KOPT-K1 (cell line): Measurements from ENCODE around the gene IGLL5.

ENCODE experiments used
- H3K27ac ChIP-seq: fragments of 200-600 bp; sonication (generic); 2 replicates; pipeline ENCODE4 v1.5.1; 2016; ENCODE audit warnings: antibody characterized with exemption, mild to moderate bottlenecking, low read depth, low read length; ENCODE audit not compliant: poor library complexity, severe bottlenecking
- H3K36me3 ChIP-seq: fragments of 200-600 bp; sonication (generic); 2 replicates; pipeline ENCODE4 v1.5.1; 2017; ENCODE audit warnings: antibody characterized with exemption, mild to moderate bottlenecking, low read length, moderate library complexity; ENCODE audit not compliant: insufficient read depth
- H3K9me3 ChIP-seq: fragments of 200-600 bp; sonication (generic); 2 replicates; pipeline ENCODE4 v1.5.1; 2017; ENCODE audit warnings: antibody characterized with exemption, low read length, mild to moderate bottlenecking; ENCODE audit not compliant: insufficient read depth, poor library complexity, severe bottlenecking

The IGLL5 gene

DNA sequence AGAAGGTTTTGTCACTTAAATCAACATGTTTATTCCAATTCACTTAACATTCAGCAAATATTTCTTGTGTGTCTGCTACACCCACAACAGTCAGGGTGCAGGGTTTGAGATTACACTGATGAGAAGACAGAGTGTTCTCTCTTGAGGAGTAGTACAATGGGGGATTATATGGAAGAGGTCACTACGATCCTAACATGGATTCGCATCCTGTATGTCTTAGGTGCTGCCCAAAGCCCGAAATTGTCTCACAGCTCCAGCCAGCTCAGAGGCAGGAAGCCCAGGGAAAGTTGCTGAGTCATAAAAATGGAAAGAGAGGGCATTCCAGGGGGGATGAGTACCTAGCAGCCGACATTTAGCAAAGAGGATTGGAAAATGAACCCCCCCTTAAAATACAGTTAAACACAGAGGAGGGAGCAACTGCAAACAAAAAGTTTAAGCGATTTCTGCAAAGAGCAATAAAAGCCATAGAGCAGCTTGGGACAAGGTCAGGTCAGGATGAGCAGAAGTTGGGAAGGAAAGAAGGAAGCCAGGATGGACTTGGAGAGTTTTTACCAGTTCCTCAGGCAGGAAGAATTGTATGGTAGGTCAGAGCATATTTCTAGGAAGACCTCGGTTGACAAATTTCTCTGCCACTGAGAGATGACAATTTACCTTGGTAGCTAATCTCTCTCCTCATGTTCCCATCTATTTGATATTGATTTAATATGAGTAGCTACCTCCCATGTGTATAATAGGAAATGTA is 49.5 kb downstream of the IGLL5 start:
- H3K36me3 ChIP-seq: no peaks in the 10 kb centered on the region
- no peak overlapping the region for H3K27ac ChIP-seq
- no peaks in the 10 kb centered on the region for H3K9me3 ChIP-seq

DNA sequence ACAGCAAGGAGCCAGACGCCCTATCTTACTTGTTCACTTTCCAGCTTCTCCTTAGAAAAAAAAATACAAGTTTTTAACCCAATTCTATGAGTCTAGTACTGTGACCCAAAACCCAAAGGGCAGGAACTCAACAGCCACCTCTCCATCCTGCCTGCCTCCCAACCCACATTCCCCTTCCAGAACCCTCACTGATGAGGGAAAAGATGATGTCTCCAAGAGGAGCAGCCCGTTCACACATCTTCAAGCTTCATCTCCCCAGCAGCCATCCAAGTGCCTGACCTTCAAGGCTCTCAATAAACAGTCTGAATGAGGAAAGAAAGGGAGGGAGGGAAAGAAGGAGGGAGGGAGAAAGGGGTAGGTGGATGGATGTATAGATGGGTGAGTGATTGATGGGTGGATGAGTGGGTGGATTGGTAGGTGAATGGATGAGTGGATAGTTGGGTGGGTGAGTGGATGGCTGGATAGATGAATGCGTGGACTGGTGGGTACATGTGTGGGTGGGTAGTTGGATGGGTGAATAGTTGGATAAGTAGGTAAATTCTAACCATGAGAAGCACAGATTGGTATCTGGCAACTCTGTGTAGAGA is 50.4 kb downstream of the IGLL5 start:
- Histone ChIP-seq H3K9me3 (no peaks in the 10 kb centered on the region), H3K36me3 (no peaks in the 10 kb centered on the region), H3K27ac (no peak overlapping the region)

DNA sequence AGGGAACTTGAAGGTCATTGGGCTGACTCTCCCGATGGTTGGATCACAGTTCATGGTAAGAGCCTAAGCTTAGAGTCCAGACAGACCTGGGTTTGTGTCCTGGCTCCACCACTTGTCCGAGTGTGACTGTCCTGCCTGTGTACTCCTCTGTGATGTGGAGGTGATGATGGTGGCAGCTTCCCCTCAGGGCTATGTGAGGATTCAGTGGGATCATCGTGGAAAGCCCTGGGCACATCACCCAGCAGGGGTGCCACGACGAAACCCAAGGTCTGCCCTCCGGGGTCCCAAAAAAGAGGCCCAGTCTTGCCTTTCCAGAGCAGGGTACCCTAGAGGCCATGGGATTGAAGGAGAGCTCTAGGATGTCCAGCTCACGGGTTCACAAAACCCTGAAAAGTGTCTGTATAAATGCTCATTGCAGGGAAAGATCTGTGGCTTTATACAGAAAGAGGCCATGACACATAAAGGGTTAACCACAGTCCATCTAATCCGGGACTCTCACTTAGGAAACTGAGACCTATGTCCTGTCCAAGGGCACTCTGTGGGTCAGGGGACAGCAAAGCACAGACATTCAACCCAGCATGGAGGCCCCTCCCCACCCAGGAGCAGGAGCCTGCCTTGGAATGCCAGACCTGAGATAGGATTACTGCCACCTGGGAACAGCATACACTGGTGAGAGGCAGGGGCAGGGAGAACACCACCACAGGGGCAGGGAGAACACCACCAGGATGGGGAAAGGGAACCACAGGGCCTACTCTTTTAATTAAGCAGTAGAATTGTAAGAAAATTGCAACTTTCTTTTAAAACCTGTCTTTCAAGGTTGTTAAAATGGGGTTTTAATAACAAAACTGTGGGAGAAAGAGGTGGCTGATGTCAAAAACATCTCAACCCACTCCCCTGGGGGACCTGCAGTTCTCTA is 51.3 kb downstream of the IGLL5 start:
- H3K36me3 ChIP-seq: no peaks in the 10 kb centered on the region
- H3K27ac ChIP-seq: no peak overlapping the region
- H3K9me3 ChIP-seq: no peaks in the 10 kb centered on the region

DNA sequence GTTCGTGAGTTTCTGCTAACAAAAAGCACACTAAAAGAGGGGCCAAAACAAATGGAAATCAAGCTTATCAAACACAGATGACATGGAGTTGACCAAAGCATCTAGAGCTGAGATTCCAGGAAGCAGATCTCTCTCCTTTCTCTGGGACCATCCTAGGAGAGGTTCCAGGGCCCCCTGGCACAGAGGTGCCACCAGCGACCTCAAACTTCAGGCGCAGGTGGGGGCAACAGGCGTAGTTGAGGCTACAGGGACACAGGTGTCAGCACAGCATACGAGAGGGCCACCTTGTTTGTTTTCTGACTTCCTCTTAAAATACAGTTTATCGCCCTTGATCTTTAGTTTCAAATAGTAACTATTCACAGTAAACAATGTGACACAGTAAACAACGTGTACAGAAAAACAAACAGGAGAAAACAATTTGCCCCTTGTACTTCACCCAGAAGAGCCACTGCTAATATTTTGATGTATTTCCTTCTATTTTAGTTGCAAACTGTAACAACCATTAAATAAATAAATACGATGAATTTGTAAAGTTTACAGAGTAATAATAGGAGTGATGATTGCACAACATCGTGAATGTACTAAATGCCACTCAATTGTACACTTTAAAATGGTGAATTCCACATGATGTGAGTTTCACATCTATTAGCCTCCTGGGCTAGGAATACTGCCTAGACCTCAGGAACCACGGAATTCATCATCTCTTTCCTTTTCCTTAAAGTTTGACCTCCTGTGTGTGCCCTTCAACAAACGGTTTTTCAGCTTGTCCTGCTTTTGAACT is 52.2 kb downstream of the IGLL5 start:
- no peak overlapping the region for H3K27ac ChIP-seq
- H3K9me3 ChIP-seq: no peaks in the 10 kb centered on the region
- H3K36me3 ChIP-seq: no peaks in the 10 kb centered on the region

DNA sequence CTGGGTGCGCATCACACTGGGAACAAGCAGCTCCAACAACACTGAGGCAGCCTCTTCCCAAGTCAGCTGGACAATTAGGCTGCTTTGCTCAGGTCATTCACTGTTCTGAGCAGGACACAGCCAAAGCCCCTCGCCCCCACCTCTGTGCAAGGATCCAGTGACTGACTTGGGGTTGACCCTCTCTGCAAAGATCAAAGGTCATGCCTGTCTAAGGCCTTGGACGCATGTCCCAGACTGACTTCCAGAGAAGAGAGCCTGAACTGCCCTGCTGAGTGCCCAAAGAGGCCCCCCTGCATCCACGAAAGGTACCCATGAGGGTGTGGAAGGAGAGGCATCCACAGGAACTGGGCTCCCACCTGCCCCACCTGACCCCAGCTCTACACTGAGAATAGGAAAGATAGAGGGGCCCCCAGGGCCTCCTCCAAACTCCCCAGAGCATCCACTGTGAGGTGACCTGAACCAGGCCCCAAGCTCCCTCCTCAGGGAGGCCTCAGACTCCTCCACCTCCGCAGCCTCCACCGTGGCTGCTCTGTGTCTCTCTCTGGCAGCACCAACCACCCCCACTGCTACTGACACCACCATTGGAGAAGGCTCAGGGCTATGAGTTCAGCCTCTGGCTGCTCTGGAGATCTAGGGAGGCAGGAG is 53.5 kb downstream of the IGLL5 start:
- Histone ChIP-seq H3K36me3 (no peaks in the 10 kb centered on the region), H3K27ac (no peak overlapping the region), H3K9me3 (no peaks in the 10 kb centered on the region)

DNA sequence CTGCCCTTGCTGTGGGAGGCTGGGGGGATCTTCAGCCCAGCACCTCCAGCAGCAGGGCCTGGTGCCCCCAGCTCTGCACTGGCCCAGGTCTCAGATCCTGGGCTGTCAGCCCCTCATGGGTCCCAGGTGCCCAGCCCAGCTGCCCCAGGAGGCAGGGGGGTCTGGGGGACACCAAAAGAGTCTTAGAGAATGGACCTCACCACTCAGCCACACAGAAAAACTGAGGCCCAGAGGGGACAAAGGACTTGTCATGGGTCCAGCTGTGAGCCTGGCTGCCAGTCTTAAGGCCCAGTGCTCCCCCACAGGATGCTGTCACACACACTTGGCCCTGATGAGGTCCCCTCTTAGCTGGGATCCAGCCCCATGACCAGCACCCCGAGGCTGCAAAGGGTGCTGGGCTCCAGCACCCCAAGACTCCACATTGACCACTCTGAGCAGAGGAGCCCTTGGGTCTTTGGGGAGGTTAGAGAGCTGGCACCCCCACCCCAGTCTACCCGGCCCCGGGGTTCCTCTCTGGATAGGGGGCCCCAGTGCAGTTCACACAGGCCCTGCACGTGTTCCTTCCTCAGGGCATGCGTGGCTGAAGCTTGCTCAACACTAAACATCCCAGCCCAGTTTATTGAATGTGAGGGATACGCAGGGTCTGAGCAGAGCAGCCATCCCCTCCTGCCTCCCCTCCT is 54.4 kb downstream of the IGLL5 start:
- Histone ChIP-seq H3K9me3 (no peaks in the 10 kb centered on the region), H3K36me3 (no peaks in the 10 kb centered on the region), H3K27ac (no peak overlapping the region)

DNA sequence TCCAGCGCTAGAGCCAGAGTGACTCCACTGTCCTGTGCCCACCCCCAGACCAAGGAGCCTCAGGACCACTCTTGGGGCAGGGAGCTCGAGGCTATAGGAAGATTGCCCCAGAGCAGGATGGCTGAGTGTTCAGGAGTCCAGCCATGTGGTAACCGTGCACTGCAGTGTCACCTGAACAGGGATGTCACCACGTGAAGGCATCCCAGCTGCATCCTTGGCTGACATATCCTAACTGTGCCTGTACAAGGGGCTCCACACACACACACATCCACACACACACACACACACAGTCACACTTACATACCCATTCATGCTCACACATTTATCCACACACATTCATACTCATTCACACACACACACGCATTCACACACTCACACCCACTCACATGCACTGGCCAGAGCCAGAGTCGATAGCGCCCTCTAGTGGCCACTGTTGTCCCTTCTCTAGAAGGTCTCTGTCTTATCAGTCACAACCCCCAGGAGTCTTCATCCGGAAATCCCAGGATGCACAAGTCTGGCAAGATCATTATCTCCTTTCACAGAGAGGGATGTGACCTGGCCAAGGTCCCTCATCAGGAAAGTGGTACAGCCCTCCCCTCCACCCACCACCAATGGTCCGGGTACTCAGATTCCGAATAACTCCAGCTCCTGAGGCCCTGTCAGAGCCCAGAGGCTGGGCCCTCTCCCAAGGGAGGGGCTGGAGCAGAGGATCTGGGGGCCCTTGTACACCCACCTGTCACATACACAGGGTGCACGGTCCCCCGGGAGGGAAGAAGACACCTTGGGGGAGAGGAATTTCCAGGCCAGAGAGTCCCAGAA is 55.1 kb downstream of the IGLL5 start:
- Histone ChIP-seq H3K9me3 (no peaks in the 10 kb centered on the region), H3K36me3 (no peaks in the 10 kb centered on the region), H3K27ac (no peak overlapping the region)

DNA sequence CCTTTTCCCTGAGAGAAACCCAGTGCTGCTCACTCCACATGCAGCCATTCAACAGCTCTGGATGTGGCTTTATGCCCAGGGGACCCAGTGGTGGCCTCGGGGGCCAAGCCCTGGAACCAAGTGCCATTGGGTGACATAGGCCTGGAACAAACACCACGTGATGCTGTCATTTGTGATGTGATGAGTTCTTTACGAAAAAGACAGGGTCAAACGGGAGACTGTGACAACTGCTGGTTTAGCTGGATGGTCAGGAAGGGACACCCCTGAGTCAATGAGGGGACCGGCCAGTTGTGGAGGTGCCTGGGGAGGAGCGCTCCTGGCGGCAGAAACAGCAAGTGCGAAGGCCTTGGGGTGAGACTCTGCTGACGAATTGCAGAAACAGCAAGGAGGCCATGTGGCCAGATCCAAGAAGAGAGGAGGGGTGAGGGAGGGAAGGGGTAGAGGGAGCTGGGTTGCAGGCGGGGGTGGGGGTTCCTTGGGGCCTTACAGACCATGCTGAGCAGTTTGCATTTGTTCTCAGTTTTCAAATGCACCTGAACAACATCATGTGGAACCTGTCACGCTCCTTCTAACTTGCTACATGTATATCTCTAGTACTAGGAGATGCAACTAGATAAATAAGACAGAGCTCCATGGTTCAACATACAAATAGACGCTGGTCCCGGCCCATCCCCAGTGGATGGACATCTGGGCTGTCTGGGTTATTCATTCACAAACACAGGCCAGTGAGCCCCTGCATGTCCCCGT is 56.1 kb downstream of the IGLL5 start:
- Histone ChIP-seq H3K27ac (no peak overlapping the region), H3K9me3 (no peaks in the 10 kb centered on the region)

DNA sequence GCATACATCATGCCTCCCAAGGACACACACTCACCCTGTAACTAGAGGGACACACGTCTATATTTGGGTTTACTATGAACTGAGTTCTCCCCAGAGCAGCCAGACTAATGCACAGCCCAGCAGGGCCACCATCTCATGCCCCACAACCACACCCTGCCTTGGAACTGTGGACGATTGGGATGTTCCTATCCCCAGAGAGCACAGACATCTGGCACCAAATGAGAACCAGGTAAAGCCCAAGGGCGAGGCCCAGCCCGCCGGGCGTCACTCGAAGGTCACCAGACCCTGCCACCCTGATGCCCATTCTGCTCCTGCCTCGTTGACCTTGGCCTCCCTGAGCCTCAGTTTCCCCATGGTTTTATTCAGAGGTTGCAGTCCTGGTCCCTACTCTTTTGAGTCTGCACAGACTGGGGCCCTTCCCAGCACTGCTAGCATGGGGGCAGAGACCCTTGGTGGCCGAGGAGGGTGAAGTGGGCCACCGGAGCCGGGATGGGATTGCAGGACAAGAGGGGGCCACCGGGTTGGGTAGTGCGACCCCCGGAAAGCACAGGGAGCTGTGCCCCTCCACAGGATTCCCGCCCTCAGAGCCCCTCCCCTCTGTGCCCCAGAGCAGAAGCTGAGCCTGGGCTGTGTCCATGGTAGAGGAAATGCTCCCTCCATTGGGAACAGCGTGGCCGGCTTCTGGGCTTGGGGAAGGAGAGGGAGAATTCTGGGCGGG is 56.8 kb downstream of the IGLL5 start:
- H3K27ac ChIP-seq: no peak overlapping the region

More for the DNA sequence above, 56.1 kb downstream of the IGLL5 start:
- no peaks in the 10 kb centered on the region for H3K36me3 ChIP-seq

DNA sequence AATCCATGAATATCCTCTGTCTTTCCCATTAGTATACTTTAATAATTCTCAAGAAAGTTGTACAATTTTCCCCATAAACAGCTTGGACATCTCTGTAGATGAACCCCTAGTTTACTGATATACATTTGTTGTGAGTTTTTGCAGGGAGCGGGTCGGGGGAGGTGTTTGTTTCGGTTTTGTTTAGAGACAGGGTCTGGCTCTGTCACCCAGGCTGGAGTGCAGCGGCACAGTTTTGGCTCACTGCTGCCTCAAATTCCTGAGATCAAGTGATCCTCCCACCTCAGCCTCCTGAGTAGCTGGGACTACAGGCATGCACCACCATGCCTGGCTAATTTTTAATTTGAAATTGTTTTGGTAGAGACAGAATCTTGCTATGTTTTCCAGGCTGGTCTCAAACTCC is 57.6 kb downstream of the IGLL5 start:
- no peaks in the 10 kb centered on the region for H3K9me3 ChIP-seq
- H3K27ac ChIP-seq: no peak overlapping the region
- no peaks in the 10 kb centered on the region for H3K36me3 ChIP-seq

More for the DNA sequence above, 56.8 kb downstream of the IGLL5 start:
- Histone ChIP-seq H3K9me3 (no peaks in the 10 kb centered on the region), H3K36me3 (no peaks in the 10 kb centered on the region)
